HG03571 (cell line): ENCODE results near the gene CYB5R3.
"Not testable (repeated sequence)": the region's sequence is repeated elsewhere in the genome, so short reads cannot be mapped to it uniquely, and the experiment has no call there.

Source experiments
- ATAC-seq: cut with Tn5 transposase; IDR thresholded peaks from one replicate; pipeline ENCODE4 v1.9.1; 2021; ENCODE audit not compliant: unreplicated experiment

The CYB5R3 gene

DNA sequence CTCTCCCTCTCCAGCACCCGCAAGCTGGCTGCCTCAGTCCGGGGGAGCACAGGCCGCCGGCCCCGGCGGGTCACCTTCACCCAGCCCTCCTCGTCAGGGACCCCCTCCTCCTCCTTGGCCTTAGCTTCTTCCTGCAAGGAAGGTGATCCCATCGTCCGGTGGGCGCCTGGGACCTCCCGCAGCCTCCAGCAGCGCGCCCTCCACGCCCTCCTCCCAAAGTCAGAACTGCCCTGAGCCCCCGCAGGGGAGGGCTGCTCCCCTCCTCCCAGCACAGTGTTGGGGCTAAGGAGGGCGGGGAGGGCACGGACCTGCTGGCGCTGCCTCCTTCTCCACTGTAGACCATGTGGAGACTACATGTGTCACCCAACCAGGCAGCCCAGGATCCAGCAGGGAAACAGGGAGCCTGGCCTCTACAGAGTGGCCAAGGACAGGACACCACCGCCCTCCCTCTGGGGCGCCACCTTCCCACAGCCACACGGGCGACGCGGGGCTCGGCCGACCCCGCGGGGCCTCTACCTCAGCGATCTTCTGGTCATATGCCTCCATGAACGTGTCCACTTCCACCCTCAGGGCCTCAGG is 73.1 kb downstream of the CYB5R3 start:
- ATAC-seq = not testable (repeated sequence)

- not testable (repeated sequence) for ATAC-seq
Measured at GRCh38 chr22:42574468-42574867, 74.7 kb downstream of the CYB5R3 start.

DNA sequence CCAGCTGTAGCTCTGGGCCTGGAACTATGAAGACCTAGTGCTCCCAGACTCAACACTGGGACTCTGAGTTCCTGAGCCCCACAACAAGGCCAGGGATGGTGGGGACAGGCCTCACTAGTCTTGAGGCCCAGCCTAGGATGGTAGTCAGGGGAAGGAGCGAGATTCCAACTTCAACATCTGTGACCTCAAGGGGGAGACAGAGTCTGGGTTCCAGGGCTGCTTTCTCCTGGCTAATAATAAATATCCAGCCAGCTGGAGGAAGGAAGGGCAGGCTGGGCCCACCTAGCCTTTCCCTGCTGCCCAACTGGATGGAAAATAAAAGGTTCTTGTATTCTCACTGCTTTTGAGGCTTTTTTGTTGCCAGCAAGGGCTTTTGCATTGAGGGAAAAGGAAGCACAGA is 75.1 kb downstream of the CYB5R3 start:
- ATAC-seq = not testable (repeated sequence)

DNA sequence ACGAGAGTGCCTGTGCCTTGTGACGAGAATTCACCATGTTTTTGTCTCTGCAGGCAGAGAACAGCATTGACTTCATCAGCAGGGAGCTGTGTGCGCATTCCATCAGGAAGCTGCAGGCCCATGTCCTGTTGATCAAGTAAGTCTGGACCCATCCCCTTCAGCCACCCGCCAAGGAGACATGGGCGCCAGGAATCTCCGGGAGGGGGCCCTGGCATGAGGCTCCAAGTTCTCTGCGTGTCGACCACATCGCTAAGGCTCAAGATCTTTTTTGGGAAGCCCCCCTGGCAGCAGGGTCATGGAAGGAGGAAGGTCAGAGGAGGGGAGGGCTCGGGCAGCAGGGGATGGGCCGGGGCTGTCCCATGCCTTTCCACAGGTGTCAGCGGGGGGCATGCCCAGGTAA is 78.1 kb downstream of the CYB5R3 start:
- ATAC-seq = not testable (repeated sequence)

DNA sequence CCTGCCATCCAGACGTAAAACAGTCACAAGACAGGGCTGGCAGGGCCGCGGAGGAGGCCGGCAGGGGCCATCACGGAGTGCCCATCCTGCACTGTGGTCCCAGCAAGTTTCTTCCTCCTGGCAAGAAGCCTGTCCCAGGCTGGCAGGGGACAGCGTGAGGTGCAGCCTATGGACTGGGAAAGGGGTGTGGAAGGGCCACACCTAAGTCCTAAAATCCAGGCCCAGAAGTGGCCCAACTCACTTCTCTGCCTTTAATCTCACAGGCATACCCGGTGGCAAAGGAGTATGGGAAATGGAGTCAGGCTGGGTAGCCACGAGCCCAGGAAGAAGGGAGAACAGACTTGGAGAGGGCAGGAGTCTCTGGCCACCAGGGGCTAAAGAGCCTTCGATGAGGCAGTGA is 78.6 kb downstream of the CYB5R3 start:
- not testable (repeated sequence) for ATAC-seq

- not testable (repeated sequence) for ATAC-seq
Measured at GRCh38 chr22:42567950-42568349, 81.2 kb downstream of the CYB5R3 start.
